Measurements from ENCODE around the gene SLC41A1.
A peak's percentile ranks its signal among the peaks of the same experiment; 100 is the strongest.

The SLC41A1 gene

GRCh38 chr1:205787287-205787916 is 25.6 kb downstream of the SLC41A1 start:
- DNase-seq (ENCODE audit: low read depth) = no peak

GRCh38 chr1:205786601-205787000 is 26.4 kb downstream of the SLC41A1 start:
- no peak for DNase-seq (ENCODE audit: low read depth)

- no peak for DNase-seq (ENCODE audit: low read depth)
Measured at GRCh38 chr1:205785446-205785845, 27.6 kb downstream of the SLC41A1 start.

- DNase-seq (ENCODE audit: low read depth) = peak; percentile 16
Measured at GRCh38 chr1:205783904-205784303, 29.1 kb downstream of the SLC41A1 start.

GRCh38 chr1:205783433-205783795 is 29.6 kb downstream of the SLC41A1 start:
- no peak for DNase-seq (ENCODE audit: low read depth)

DNA sequence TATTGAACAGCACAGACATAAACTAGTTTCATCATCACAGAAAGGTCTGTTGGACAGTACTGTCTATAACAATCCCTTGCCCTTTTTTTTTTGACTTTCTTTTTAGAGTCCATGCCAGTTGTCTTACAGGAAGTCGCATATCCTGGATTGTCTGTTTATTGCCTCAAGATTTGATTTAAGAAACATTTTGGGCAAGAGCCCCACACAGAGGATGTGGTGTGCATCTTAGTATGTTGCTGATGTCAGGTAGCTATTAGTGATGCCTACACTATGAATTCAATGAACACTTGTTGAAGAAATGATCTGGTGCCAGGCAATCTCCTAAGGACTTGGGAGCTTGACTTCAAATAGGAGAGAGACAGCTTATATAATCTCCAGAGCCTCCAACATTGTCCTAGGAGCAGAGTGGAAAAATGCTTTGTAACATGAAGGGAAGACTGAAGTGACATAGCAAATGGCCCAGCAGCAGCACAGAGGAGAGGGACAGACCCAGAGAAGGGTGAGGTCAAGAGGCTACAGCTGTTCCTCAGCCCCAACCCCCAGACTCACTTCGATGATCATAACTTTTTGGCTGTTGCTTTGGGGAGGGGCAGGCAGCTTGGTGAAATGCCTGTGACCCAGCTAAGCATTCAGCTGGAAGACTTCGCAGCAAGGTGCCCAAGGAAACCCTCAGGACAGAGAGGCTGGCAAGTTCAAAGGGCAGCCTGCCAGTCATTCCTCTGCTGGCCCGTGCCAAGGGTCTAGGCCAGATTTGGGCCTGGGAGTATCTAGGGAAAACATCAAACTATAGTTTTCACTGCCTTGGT is 30.2 kb downstream of the SLC41A1 start:
- no peak for DNase-seq (ENCODE audit: low read depth)

DNA sequence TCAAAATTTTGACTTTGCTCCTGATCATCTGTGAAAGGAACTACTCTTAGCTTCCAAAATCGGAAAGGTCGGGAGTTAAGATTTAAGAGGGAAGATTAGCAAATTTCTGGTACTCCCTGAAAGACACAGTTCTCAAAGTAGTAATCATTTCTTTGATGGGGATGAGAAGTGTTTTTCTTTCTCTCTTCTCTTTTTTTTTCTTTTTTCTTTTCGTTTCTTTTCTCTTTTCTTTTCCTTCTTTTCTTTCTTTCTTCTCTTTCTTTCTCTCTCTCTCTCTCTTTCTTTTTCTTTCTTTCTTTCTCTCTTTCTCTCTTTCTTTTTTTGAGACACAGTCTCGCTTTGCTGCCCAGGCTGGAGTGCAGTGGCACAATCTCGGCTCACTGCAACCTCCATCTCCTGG is 32.7 kb downstream of the SLC41A1 start:
- DNase-seq (ENCODE audit: low read depth) = no peak

- no peak for DNase-seq (ENCODE audit: low read depth)
Measured at GRCh38 chr1:205777994-205778393, 35.0 kb downstream of the SLC41A1 start.

DNA sequence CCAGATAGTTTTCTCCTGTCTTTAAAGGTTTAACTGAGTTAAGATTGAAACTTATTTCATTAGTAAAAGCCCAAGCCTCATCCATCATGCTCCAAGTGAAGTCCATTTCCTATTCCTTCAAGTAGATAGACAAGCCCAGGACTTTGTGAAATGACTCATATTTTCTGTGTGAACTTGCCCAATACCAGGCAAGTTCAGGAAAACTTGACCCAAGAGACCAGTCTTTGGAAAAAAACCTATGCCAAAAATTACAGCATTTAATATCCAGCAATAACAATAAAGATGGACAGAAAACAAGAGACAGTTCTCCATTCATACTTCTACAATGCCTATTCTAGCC is 37.3 kb downstream of the SLC41A1 start:
- DNase-seq (ENCODE audit: low read depth) = peak; percentile 56

GRCh38 chr1:205775015-205775716 is 37.8 kb downstream of the SLC41A1 start, which contains the start of gene RAB29:
Gene RAB29, minus strand, starts transcription at chr1:205775482. Its CDS starts 526 bp downstream, at chr1:205774956.
- DNase-seq (ENCODE audit: low read depth) = peak; percentile 86

DNA sequence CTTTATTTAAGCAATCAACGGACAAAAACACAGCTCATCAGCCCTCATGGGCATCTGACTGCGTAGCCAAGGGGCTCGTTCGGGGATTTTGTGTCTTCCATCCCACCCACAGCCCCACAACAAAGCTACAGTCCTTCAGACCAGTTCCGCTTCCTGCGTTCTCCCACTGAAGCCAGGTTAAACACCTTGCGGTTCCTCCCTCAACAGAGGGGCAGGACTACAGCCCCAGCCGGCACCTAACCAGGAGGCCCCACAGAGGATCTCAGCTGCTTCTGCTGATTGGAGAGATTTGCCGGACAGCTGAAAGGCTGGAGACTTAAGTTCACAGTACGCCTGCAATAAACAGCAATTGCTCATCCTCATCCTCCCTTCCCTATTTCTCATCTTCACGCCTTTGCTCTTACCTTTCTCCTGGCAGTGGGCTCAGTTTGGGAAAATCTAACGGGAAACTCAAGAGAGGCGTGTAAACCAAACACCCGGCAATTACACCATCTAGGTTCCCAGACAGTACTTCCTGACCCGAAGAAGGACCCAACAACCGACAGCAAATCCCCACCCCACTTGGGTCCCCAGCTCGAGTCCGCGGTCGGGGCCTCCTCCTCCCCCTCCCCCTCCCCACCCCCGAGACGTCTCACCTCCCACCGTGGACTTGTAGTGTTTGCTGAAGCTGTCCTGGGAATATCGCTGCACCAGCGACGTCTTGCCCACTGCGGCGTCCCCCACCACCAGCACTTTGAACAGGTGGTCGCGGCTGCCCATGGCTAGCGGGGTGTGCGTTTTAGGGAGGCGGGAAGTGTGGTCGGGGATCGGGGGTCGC is 38.6 kb downstream of the SLC41A1 start:
- DNase-seq (ENCODE audit: low read depth) = peak; percentile 37

GRCh38 chr1:205772607-205773032 is 40.4 kb downstream of the SLC41A1 start:
- DNase-seq (ENCODE audit: low read depth) = peak; percentile 52

DNA sequence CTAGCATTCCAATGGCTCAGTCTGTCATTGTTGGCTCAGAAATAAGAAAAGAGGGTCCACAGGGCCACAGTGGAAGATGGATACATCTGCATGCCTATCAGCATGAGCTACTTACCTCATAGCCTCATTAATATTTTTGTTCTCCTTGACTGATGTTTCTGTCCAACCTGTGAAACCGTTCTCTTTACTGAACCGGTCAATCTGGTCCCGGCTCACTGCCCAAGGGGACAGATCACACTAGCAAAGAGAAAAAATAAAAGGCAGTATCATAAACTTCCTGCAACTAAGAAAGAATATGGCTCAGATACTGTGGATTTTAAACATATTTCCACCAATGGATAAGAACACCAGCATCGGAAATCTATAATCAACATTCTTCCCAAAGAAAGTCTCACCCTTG is 42.4 kb downstream of the SLC41A1 start:
- no peak for DNase-seq (ENCODE audit: low read depth)

DNA sequence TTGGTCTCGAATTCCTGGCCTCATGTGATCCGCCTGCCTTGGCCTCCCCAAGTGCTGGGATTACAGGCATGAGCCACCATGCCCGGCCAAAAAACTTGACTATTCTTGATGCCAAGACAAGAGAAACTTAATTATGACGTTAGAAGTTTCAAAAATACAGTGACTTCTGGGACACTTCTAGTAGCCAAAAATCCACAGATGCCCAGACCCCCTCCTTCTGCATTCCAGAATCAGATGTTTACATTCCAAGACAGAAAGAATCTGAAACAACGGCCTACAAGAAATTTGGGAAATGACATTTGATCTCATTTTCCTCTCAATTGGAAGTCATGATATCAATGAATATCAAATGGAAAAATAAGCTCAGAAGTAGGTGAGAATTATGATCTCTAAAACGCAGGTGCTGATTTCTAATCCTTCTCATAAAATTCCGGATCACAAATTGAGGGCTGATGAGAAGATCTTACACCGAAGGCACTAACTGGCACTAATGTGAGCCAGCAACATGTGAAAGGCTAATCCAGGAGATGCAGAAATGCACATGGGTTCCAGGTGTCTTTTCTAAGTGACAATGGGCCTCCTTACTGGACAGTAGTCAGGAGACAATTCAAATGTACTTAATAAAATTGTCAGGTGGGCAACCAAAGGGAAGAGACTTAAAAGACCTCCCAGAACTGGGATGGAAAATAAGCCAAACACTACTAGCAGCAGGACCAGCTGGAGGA is 43.2 kb downstream of the SLC41A1 start:
- DNase-seq (ENCODE audit: low read depth) = no peak

- DNase-seq (ENCODE audit: low read depth) = no peak
Measured at GRCh38 chr1:205767248-205767647, 45.8 kb downstream of the SLC41A1 start.

DNA sequence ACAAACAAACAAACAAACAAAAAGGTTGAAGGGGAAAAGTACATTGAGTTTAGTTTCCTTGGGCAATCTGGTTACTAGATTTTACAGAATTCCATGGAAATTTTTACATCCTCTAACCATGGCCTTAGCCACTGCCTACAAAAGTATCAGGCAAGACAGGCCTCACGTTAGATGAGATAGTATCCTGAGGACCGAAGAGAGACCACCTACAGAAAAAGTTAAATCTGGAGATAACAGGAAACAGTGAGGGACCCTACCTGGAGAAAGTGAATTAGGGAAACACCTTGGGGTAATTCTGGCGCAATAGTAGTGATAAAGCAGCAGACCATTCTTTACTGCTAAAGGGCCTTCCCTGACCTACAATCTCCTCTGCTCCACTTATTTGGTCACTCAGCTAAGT is 46.4 kb downstream of the SLC41A1 start:
- no peak for DNase-seq (ENCODE audit: low read depth)

DNA sequence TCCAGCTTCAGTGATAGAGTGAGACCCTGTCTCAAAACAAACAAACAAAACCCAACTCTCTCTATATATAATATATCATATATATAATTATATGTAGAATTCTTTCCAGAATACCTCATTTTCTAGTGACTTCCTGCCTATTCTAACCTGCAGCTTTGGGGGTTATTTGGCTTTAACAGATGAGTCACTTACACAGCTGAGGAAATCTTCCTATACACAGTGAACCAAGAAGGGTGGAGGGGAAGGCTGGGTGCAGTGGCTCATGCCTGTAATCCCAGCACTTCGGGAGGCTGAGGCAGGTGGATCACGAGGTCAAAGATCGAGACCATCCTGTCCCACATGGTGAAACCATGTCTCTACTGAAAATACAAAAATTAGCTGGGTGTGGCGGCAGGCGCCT is 47.0 kb downstream of the SLC41A1 start:
- peak; percentile 67 for DNase-seq (ENCODE audit: low read depth)

DNA sequence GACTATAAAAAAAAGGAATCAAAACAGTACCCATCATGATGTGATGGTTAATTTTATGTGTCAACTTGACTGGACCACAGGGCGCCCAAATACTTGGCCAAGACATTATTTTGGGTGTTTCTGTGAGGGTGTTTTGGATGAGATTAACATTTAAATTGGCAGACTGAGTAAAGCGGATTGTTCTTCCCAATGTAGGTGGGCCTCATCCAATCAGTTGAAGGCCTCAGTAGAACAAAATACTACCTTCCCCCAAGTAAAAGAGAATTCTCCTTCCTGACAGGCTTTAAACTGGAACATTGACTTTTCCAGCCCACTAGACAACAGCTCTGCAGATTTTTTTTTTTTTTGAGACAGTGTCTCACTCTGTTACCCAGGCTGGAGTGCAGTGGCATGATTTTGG is 48.4 kb downstream of the SLC41A1 start:
- no peak for DNase-seq (ENCODE audit: low read depth)

- no peak for DNase-seq (ENCODE audit: low read depth)
Measured at GRCh38 chr1:205763980-205764379, 49.0 kb downstream of the SLC41A1 start.

DNA sequence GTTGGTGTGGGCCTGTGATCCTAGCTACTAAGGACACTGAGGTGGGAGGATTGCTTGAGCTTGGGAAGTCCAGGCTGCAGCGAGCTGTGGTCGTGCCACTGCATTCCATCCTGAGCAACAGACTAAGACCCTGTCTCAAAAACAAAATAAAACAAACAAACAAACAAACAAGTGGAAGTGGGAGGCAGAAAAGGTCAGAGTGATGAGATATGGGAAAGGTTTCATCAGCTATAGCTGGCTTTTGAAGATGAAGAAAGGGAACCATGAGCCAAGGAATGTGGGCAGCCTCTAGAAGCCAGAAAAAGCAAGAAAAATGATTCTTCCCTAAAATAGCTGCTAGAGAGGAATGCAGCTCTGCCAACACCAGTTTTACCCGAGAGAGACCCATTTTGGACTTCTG is 52.4 kb downstream of the SLC41A1 start:
- no peak for DNase-seq (ENCODE audit: low read depth)

DNA sequence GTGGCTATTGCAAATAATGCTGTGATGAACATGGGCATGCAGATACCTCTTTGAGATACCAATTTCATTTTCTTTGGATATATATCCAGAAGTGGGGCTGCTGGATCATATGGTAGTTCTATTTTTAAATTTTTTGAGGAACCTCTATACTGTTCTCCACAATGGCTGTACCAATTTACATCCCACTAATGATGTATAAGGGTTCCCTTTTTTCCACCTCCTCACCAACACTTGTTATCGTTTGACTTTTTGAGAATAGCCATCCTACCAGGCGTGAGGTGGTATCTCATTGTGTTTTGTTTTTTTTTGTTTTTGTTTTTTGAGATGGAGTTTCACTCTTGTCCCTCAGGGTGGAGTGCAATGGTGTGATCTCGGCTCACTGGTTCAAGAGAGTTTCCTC is 56.4 kb downstream of the SLC41A1 start:
- DNase-seq (ENCODE audit: low read depth) = no peak

- no peak for DNase-seq (ENCODE audit: low read depth)
Measured at GRCh38 chr1:205754857-205755256, 58.1 kb downstream of the SLC41A1 start.

Measured in ELR (cell line).